Panc1 (cell line): ENCODE data around the gene LRRC30.

Experiments used
- CTCF ChIP-seq: fragments of 450-650 bp; IDR thresholded peaks from 2 replicates; pipeline ENCODE4 v1.5.1; 2017; ENCODE audit warnings: mild to moderate bottlenecking
- POLR2AphosphoS5 ChIP-seq: IDR thresholded peaks from 2 replicates; pipeline ENCODE4 v1.6.1; 2012; ENCODE audit warnings: mild to moderate bottlenecking, low read depth, low read length, moderate library complexity
- SIN3A ChIP-seq: IDR thresholded peaks from 2 replicates; pipeline ENCODE4 v1.6.1; 2012; ENCODE audit warnings: low read depth, mild to moderate bottlenecking, low read length, moderate library complexity, borderline replicate concordance; ENCODE audit not compliant: insufficient read depth

DNA sequence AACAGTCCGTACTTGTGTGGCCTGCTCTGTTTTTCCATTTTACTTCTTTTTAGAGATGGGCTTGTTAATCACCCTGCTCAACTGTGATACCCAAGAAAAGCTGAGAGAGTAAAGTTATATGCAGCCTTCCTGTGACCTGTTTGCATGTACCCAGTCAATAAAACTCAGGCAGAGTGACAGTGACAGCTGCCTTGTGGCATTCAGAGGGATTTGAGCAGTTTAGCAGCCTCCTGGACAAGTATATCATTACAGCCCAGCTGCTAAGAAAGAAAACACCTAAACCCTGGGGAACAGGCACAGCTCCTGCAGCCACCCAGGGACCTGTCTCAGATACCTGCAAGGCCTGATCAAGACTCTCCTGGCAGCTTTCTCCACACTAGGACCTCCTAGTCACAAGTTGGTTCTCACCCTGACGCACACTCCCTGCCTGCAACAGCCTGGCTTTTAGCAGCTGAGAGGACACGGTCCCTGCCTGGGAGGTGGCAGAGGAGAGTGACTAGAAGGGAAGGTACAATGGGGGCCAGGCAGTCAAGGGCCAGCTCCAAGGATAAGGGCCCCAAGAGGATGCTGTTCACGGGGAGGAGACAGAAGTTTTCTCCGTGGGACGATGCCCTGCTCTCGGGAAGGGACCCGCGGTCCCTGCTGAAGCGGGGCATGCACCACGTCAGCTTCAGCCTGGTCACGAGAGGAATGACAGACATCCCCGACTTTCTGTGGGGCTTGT lies at the start of gene LRRC30:
- no peak for TF ChIP-seq POLR2AphosphoS5
- no peak for TF ChIP-seq CTCF
- TF ChIP-seq SIN3A: no peak
